GM18520 (cell line): ENCODE results near the gene HSD17B13.
A peak's percentile ranks its signal among the peaks of the same experiment; 100 is the strongest.
"Not testable (repeated sequence)": the region's sequence is repeated elsewhere in the genome, so short reads cannot be mapped to it uniquely, and the experiment has no call there.

Experiments used
- ATAC-seq: cut with Tn5 transposase; IDR thresholded peaks from one replicate; pipeline ENCODE4 v1.9.1; 2021; ENCODE audit not compliant: unreplicated experiment

The HSD17B13 gene, protein sequence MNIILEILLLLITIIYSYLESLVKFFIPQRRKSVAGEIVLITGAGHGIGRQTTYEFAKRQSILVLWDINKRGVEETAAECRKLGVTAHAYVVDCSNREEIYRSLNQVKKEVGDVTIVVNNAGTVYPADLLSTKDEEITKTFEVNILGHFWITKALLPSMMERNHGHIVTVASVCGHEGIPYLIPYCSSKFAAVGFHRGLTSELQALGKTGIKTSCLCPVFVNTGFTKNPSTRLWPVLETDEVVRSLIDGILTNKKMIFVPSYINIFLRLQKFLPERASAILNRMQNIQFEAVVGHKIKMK

DNA sequence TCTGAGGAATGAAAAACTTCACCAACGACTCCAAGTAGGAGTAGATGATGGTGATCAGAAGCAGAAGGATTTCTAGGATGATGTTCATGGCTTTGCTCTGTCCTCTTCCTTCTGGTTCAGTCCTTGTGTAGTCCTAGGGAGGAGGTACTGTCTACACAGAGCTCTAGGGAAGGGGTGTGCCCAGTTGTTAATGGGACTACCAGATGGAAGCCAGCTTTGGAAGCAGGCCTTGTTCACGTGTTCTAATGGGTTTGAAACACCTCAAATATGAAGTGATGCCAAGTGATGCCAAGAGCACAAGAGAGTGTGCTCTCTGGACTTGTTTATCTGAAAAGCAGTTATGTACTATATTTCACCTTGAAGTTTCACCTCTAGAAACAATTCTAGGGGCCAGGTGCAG is at the start of gene HSD17B13:
Gene HSD17B13 (minus strand): TSS at position 129 of the 400 bp plus-strand sequence. CDS start 41 bp downstream, at position 88.
- ATAC-seq = no peak

DNA sequence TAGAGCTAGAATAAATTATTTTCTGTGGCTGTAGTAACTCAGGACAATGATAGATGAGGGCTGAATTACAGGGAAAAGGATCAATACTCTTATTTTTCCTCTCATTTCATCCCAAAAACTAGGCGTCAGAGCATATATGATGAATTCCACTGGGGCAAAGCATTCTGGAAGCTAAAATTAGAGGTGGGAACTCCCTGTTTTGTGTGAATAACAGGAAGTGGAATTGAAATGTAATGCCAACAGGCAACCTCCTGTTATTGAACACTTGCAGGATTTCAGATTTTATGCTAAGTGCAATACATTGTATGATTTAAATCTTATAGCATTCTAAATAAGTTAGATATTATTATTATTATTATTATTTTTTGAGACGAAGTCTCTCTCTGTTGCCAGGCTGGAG is 47.4 kb upstream of the HSD17B13 start:
- no peak for ATAC-seq

DNA sequence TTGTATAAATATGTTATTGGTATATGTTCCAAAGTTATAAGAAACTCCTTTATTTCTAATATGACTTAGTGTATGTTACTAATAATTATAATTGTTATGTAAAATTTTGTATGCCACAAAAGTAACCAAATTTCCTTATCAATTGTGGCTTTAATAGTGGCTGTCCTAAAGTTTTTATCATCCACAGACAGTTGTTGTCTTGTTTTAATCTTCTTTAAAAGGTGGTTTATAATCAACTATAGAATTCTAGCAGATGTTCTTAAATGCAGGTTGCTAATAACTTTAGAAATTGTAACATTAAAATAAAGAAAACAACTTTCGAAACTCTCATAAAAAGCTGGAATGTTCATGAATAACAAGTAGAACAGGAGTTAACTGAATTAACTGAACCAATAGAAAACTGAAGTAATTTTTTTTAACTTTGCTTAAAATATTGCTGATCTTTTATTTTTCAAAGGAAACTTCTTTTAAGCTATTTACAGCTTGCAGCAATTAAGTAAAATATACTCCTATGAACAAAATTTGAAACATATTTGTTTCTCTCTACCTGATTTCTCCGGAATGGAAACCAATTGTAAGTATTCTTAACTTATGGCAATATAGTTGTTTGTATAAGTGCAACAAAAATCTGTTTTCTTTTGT is 44.0 kb upstream of the HSD17B13 start:
- no peak for ATAC-seq

DNA sequence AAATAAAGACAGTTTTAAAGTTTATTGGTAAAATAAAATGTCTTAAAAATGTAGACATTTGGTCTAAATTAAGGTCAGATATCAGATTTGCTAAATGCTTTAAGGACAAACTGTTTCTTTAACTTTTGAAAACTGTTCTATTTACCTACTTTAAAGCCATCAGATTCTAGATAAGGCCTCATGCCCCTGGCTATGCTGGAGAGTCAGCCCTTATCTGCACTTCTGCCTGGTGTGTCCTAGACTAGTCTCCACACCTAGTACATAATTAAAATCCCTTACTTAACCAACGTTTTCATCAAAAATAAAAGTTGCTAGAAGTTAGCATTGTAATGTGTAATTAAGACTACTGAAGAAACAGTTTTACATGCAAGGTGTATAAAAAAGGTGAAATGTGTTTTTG is 42.7 kb upstream of the HSD17B13 start:
- no peak for ATAC-seq

DNA sequence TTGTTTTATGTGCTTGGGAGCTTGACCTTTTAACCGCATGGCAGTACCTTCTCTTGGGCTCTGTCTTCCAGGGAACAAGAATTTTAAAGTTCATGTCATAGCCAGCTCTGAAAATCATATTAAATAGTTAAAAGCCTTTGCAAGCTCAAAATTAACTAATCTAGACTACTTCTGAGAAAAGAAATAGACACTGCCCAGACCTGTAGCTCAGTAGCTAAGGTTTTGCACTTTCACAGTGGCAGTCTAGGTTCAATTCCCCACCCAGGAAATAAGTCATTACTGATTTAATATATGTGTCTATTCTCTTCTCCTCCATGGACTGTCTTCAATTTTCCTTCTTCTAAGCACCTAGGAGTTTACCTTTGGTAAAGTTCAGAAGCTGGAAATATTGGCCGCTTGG is 40.9 kb upstream of the HSD17B13 start:
- ATAC-seq = no peak

DNA sequence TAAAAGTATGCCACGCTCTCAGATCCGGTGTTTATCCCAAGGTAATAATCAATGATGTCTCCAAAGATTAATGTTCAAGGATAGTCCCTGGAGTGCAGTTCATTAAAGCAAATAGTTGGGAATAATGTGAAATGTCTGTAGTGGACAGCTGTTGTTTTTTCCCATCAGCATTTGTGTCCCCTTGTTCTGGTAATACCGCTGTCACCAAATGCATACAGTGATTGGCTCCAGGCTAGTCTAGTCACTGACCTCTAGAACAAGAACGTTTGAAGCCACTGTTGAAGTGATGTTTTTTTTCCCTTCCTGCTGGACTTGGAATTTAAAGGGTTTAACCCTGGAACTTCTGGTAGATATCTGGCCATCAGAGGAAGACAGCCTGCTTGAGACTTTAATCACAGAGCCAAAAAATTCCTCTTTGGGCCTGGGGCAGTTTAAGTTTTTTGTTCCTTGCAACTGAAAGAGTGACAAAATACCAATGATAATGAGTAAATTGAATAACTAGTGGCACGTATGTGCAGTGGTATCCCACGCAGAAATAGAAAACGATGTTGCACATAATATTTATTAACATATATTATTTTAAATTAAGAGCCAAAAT is 37.8 kb upstream of the HSD17B13 start:
- no peak for ATAC-seq

DNA sequence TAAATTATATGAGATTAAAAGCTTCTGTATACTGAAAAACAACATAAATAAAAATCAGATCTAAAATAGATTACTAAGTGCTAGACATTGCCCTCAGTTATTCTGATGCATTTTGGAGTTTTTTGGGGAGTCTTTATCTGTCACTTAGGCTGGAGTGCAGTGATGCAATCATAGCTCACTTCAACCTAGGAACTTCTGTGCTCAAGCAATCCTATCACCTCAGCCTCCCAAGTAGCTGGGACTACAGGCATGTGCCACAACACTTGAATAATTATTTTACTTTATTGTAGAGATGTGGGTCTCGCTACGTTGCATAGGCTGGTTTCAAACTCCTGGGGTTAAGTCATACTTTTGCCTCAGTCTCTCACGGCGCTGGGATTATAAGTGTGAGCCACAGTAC is 36.6 kb upstream of the HSD17B13 start:
- ATAC-seq = no peak

DNA sequence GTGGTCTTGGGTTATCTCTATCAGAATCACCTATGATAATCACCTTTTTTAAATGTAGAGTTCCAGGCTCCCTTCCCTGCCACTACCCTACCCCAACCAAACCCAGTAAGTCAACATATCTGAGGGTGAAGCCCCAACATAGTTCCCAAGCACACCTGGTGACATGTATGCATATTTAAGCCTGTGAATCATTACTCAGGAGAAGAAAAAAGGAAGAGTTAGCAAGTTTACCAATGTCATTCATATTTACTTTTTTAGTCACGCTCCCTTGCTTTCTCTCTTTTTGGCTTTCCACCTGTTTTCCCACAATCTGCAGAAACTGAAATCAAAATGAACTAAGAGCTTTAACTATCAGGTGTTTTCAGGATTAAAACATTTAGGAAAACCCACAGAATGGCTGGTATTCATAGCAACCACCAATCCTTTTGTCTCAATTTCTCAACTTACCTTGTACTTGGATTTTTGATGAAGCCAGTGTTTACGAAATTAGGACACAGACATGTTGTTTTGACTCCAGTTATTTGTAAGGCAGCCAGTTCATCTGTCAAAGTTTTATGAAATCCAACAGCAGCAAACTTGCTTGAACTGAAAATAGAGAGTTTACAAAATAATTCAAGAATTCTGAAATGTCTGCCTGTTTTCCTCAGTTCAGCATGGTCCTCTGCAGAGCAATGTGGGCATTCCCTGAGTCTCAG is 34.3 kb upstream of the HSD17B13 start:
- ATAC-seq = no peak

DNA sequence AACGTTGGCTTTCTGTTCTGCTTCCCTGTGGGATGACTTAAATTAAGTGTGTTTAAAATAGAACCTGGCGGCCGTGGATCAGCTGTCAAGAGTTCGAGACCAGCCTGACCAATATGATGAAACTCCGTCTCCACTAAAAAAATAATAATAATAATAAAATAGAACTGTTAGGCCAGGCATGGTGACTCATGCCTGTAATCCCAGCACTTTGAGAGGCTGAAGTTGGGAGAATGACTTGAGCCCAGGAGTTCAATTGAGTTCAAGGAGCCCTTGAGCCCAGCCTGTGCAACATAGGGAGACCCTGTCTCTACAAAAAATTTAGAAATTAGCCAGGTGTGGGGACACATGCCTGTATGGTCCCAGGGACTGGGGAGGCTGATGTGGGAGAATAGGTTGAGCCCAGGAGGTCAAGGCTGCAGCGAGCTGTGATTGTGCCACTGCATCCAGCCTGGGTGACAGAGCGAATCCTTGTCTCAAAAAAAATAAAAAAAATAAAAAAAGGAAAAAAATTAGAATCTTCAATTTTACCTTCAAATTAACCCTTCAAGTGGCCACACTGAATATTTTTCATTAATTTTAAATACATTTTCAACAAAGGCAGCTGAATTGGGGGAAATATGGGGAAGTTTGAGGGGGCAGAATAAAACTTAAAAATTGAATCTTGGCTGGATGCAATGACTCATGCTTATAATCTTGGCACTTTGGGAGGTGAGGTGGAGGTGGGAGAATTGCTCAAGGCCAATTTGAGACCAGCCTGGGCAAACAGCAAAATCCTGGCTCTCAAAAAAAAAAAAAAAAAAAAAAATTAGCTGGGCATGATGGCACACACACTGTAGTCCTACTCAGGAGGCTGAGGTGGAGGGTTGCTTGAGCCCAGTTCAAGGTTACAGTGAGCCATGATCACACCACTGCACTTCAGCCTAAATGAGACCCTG is 31.8 kb upstream of the HSD17B13 start:
- no peak for ATAC-seq

DNA sequence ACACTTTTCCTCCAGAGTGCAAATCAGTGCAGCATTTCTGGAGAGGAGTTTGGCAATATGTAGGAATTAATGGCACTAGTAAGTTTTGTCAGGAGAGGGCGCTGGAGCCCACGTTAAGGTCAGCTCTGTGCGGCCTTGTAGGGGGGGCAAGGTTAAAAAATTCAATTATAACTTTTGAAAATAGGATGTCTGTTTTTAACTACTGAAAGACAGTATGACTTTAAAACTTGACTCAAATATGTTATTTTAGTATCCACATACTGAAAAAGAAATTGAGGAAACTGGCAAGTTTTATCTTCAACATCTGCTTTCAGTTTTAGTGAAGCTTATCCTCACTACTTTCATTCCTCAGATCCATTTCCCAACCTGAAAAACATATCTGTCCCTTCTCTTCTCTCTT is 30.9 kb upstream of the HSD17B13 start:
- ATAC-seq = peak; percentile 63

DNA sequence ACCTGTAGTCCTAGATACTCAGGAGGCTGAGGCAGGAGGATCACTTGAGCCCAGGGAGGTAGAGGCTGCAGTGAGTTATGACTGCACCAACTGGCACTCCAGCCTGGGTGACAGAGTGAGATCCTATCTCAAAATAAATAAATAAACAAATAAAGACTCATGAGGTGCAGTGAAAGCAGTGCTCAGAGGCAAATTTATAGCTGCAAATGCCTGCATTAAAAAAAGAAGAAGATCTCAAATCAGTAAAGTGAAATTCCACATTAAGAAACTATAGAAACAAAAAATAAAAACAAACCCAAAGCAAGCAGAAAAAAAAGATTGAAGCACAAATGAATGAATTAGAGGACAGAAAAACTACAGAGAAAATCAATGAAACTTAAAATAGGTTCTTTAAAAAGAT is 22.5 kb upstream of the HSD17B13 start:
- no peak for ATAC-seq

DNA sequence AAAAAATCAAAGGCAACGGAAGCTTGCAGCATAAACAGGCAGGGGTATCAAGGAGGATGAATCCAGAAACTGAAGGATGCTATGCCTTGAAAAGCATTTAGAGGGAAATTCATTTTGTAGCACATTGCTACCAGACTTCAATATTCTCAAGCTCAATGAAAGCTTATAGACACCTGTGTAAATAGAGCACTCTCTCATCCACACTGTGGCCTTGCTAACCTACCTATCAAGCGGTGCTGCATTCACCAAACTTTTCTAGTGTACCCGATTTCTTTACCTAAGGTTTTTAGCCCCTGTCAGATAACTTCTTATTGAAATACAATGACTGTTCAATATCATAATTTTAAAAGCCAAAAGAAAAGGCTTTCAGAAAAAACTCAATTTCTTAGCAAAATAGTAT is 20.2 kb upstream of the HSD17B13 start:
- ATAC-seq = no peak

DNA sequence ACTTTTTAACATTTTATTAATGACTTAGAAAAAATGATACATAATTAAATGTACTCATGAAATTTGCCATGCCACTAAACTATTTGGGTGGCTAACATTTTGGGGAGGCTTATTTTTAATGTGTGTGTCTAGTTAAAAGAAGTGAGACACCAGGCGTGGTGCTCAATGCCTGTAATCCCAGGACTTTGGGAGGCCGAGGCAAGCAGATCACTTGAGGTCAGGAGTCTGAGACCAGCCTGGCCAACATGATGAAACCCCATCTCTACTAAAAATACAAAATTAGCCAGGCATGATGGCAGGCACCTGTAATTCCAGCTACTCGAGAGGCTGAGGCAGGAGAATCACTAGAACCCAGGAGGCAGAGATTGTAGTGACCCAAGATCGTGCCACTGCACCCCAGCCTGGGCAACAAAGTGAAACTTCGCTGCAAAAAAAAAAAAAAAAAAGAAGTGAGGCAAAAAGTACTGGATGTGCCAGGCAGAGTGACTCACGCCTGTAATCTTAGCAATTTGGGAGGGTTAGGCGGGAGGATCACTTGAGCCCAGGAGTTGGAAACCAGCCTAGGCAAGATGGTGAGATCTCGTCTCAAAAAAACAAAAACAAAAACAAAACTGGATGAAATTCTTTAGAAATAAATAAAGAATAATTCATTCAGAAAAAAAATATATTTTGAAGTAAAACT is 19.4 kb upstream of the HSD17B13 start:
- ATAC-seq = not testable (repeated sequence)

DNA sequence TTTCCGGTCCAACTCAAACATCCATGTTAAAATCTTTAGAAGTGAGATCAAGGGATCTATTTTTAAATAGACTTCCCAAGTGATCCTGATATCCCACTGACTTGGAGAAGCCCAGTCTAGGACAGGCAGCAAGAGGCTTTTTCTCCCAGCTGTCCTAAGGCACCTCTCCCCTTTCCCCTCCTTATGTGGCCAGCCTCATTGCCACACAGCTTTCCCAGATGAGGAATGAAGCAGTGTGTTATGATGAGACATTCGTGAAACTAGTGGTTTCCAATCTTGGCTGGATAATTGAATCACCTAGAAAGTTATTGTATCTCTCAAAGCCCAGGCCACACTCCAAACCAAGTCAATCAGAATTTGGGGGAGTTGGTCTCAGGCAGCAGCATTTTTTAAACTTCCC is 16.8 kb upstream of the HSD17B13 start:
- ATAC-seq = no peak

DNA sequence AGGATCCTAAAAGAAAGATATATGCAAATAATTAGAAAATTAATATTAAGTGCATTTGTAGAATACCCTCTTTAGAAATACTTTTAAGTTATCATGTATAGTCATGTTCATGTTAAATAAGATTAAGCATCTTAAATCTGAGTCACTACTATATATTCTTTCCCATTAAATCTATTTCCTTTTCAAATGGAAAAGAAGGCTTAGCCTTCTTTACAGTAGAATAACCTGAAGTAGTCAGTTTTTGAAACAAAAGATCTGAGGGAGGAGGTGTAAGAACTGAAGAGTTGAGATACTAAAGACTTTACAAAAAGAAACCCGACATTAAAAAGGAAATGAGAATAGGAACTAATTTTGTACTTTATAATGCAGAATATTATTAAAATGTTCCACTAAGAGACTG is 14.7 kb upstream of the HSD17B13 start:
- no peak for ATAC-seq

DNA sequence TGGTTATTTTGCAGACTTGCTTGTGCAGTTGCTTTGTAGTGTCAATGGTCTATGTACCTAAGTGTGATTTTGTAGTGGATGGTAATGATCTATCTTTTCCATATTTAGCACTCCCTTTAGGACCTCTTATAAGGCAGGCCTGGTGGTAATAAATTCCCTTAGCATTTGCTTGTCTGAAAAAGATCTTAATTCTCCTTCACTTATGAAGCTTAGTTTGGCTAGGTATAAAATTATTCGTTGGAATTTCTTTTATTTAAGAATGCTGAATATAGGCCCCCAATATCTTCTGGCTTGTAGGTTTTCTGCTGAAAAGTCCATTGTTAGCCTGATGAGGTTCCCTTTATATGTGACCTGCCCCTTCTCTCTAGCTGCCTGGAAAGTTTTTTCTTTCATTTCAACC is 10.6 kb upstream of the HSD17B13 start:
- ATAC-seq = no peak

DNA sequence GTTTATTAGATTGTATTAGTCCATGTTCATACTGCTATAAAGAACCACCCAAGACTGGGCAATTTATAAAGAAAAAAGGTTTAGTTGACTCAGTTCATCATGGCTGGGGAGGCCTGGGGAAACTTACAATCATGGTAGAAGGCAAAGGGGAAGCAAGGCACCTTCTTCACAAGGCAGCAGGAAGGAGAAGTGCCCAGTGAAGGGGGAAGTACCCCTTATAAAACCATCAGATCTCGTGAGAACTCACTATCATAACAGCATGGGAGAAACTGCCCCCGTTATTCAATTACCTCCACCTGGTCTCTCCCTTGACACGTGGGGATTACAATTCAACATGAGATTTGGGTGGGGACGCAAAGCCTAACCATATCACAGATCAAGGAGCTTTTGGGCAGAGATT is 8.1 kb upstream of the HSD17B13 start:
- ATAC-seq = no peak

DNA sequence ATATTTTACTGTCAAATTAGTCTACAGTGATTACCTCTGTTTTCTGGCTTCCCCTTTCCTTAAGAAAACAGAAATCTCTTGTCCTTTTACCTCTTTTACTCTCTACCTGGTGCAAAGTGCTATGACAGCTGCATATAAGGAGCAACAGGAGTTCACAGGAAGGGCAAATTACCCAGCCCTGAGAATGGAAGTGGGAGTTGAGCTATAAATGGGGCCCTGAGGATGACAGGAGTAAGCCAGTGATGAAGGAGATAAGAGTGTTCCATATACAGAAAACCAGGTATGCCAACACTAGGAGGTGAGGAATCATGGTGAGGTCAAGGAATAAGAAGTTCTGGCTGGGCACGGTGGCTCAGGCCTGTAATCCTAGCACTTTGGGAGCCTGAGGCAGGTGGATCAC is 4.5 kb upstream of the HSD17B13 start:
- no peak for ATAC-seq

DNA sequence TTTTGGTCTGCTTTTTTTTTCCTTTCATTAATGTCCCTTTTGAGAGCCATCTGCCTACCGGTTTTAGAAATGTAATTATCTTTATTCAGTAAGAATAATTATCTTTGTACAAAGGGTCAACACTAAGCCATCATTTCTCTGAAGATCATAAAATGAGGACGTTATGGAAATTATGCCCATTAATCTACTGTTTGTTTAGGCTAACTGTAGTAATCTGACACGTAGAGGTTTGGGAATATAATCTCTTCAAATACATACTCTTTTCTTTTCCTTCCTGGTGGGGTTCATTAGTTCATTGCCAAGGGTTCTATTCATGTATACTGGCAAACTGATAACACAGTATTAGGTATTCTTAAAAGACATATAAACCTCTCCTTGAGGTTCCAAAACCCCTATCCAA is 3.8 kb upstream of the HSD17B13 start:
- no peak for ATAC-seq

DNA sequence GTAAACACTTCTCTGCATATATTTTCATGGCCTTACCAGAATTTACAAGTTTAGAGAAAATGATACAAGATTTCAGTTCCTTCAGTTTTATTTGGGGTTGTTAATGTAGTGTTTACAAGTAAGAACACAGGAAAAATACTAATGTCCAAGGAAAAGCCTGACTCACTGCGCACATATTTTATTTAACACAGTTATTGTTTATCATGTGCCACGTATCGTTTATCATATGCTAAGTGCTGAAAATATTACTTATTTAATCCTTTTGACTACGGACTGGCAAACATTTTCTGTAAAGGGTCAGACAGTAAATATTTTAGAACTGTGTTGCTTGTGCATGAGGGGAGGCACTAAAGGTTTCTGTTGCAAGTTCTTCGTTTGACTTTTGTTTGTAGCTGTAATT is 794 bp downstream of the HSD17B13 start:
- ATAC-seq = no peak
